Lower lobe of right lung (tissue), 2 donors: Measurements from ENCODE around the gene IRF5. TPM values are rescaled to one million over a fixed set of nuclear protein-coding genes. Genes with fewer than 3 reads are reported as not detected.

Experiments used
- ATAC-seq, 2 donors: fragments of 200-7000 bp; cut with Tn5 transposase; one replicate each; pipeline ENCODE4 v1.9.1; 2020 to 2022; ENCODE audit warnings: mild to moderate bottlenecking in 2 of 2, moderate library complexity in 2 of 2
- DNase-seq: peaks from one replicate; pipeline ENCODE4 v3.0.0-alpha.2; 2020
- H3K27ac ChIP-seq: fragments of 200-600 bp; one replicate; pipeline ENCODE4 v1.8.0; 2022
- H3K27me3 ChIP-seq: fragments of 200-600 bp; one replicate; pipeline ENCODE4 v1.8.0; 2022; ENCODE audit warnings: low read depth
- H3K36me3 ChIP-seq: fragments of 200-600 bp; one replicate; pipeline ENCODE4 v1.8.0; 2022; ENCODE audit warnings: mild to moderate bottlenecking
- H3K4me1 ChIP-seq: fragments of 200-600 bp; one replicate; pipeline ENCODE4 v1.8.0; 2022
- H3K4me3 ChIP-seq: fragments of 200-600 bp; one replicate; pipeline ENCODE4 v1.8.0; 2022; ENCODE audit warnings: mild to moderate bottlenecking
- H3K9me3 ChIP-seq: fragments of 200-600 bp; one replicate; pipeline ENCODE4 v1.8.0; 2022
- CTCF ChIP-seq: fragments of 200-600 bp; IDR thresholded peaks from one replicate; pipeline ENCODE4 v1.8.0; 2022; ENCODE audit warnings: antibody characterized with exemption, mild to moderate bottlenecking
- intact Hi-C: fragments of 100-400 bp; cut with DNase I; formaldehyde crosslinking; loops from one replicate; pipeline ENCODE4 v1.11.0; 2022
- total RNA-seq: library from RNA; stranded (reverse); fragmentation: NEBNext Ultra II Directional; extraction: Animal tissue kit (Norgen Biotek cat#: 25700); gene quantifications from one replicate; pipeline ENCODE4 v1.2.1, GENCODE V29; 2021
- donor health status: DM: no; HTN: yes; CAD: no; lungs with severe emphysema.

IRF5 gene
- total RNA-seq, 1 donor from 2014 or later, result 46.0 TPM

- ATAC-seq, result peak; percentile 27 to 47
- no peak for TF ChIP-seq CTCF
- no peak for DNase-seq
These were observed 3.1 kb upstream of the IRF5 start for GRCh38 chr7:128934361-128935341.

DNA sequence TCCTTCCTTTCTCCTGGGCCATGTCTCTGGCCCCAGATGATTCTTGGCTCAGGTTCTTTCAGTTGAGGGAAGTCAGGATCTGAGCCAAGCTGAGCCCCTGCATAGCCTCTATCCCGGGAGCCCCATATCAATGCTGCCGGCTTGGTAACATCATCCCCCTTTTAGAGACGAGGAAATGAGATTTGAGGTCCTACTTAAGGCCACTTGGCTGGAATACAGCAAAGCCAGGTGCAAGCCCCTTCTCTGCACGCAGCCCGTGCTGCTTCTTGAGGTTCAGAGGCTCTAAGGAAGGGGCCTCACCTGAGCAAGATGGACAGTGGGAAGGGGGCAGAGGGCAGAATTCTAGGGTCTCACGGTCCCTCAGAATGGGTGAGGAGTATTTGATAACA is 2.4 kb upstream of the IRF5 start:
- no peak for DNase-seq
- peak overlapping the region; percentile 63 for H3K27ac ChIP-seq
- peaks cover 26% of the 10 kb centered on the region for H3K27me3 ChIP-seq
- no peak overlapping the region for H3K4me3 ChIP-seq
- no peak for TF ChIP-seq CTCF
- no peaks in the 10 kb centered on the region for H3K9me3 ChIP-seq
- no peak for ATAC-seq
- H3K36me3 ChIP-seq, result no peaks in the 10 kb centered on the region
- H3K4me1 ChIP-seq, result peaks cover 38% of the 10 kb centered on the region
- intact Hi-C loops, result no loop called here

More at GRCh38 chr7:128934361-128935341, 3.1 kb upstream of the IRF5 start:
- peaks cover 28% of the 10 kb centered on the region for H3K27me3 ChIP-seq
- intact Hi-C loops, result no loop called here
- H3K4me1 ChIP-seq, result peaks cover 37% of the 10 kb centered on the region
- H3K9me3 ChIP-seq, result no peaks in the 10 kb centered on the region
- peak overlapping the region; percentile 63 for H3K27ac ChIP-seq
- H3K36me3 ChIP-seq, result no peaks in the 10 kb centered on the region
- H3K4me3 ChIP-seq, result no peak overlapping the region

DNA sequence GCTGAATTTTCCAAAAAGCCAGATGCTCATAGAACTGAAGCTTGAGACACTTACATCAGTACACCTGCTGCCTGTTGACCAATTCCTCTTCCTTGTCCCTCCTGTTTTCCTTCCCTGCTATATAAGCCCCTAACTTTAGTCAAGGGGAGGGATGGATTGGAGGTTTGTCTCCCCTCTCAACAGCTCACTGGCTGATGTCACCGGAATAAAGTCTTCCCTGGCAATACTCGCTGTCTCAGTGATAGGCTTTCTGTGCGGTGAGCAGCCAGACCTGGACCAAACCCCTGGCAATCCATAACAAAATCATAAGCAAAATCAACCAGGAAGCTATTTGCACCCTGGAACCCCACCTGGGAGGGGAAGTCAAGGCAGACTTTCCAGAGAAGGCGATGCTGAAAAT is 929 bp upstream of the IRF5 start:
- no peak for TF ChIP-seq CTCF
- Histone ChIP-seq H3K36me3 (no peaks in the 10 kb centered on the region), H3K4me1 (peaks cover 46% of the 10 kb centered on the region), H3K27ac (peak overlapping the region; percentile 78), H3K9me3 (no peaks in the 10 kb centered on the region), H3K27me3 (peaks cover 33% of the 10 kb centered on the region), H3K4me3 (no peak overlapping the region)
- ATAC-seq (no peak), DNase-seq (no peak)
- intact Hi-C loops, result no loop called here

DNA sequence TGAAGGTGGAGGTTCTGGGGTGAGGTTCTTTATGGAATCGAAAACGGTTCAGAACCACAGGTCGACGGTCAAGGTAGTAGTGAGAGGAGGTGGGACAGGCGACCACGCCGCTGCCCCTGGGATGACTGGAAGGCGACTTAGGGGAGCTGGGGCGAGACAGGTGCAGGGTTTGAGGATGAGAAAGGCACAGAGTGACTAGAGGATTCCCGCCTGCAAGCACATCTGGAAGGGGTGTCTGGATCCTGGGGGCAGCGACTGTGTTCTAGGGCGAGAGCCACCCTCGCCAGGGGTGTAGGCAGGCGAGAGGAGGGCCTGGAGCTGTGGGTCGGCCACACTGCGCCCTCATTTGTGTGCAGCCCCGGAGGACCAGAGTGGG is 468 bp upstream of the IRF5 start:
- intact Hi-C loops, result no loop called here
- Histone ChIP-seq H3K27me3 (peaks cover 33% of the 10 kb centered on the region), H3K27ac (peak overlapping the region; percentile 78), H3K4me1 (peaks cover 48% of the 10 kb centered on the region), H3K9me3 (no peaks in the 10 kb centered on the region), H3K36me3 (no peaks in the 10 kb centered on the region), H3K4me3 (peak overlapping the region; percentile 68)
- ATAC-seq, result no peak
- no peak for TF ChIP-seq CTCF
- no peak for DNase-seq

- H3K9me3 ChIP-seq, result no peaks in the 10 kb centered on the region
- peaks cover 42% of the 10 kb centered on the region for H3K4me1 ChIP-seq
- H3K27ac ChIP-seq, result peak overlapping the region; percentile 78
- TF ChIP-seq CTCF, result no peak
- peaks cover 33% of the 10 kb centered on the region for H3K27me3 ChIP-seq
- ATAC-seq (peak; percentile 21 to 42), DNase-seq (peak; percentile 70)
- intact Hi-C loops, result no loop called here
- H3K36me3 ChIP-seq, result no peaks in the 10 kb centered on the region
- peak overlapping the region; percentile 68 for H3K4me3 ChIP-seq
These were observed 882 bp downstream of the IRF5 start for GRCh38 chr7:128938544-128939074.
